ENCODE measurements around the gene DRC7. TPM values are rescaled to one million over a fixed set of nuclear protein-coding genes. Genes with fewer than 3 reads are reported as not detected.

Gene DRC7
- total and polyA plus RNA-seq, 10 donors = 0.03 to 2.1 (median 0.15) TPM; not detected in 4

- H3K27me3 ChIP-seq (replicated peaks in 1 of 7) = no peaks in the 10 kb centered on the region
- WGBS, 5 donors = 87 to 97% (median 92%) methylated on average over 10 to 13 of the region's 13 CpGs
- intact Hi-C loops (cut with DNase I; ENCODE audit: low total_unique reads) = no loop called here
- H3K27ac ChIP-seq = no peak overlapping the region
- TF ChIP-seq POLR2AphosphoS5 (IDR thresholded peaks at IDR 0.05) = peak in 1 of 3 donors; percentile 23
- no peak for TF ChIP-seq CTCF (IDR thresholded peaks at IDR 0.05 in 8 of 11, conservative IDR thresholded peaks at IDR 0.05 in 3 of 11)
- H3K36me3 ChIP-seq = peaks cover 0 to 75% (median 0%) of the 10 kb centered on the region in 6 donors
- DNase-seq = peak; percentile 66
- H3K4me3 ChIP-seq = no peak overlapping the region
- peaks cover 0 to 46% (median 2%) of the 10 kb centered on the region in 6 donors for H3K4me1 ChIP-seq
- H3K9me3 ChIP-seq = no peaks in the 10 kb centered on the region
These were observed 12.5 kb upstream of the DRC7 start for GRCh38 chr16:57681950-57682728.

- H3K36me3 ChIP-seq = peaks cover 0 to 67% (median 0%) of the 10 kb centered on the region in 6 donors
- H3K27me3 ChIP-seq (replicated peaks in 1 of 7) = no peaks in the 10 kb centered on the region
- TF ChIP-seq POLR2AphosphoS5 (IDR thresholded peaks at IDR 0.05) (no peak), CTCF (IDR thresholded peaks at IDR 0.05 in 8 of 11, conservative IDR thresholded peaks at IDR 0.05 in 3 of 11) (no peak), POLR2A (IDR thresholded peaks at IDR 0.05) (no peak)
- H3K4me3 ChIP-seq = no peak overlapping the region
- peaks cover 0 to 47% (median 2%) of the 10 kb centered on the region in 6 donors for H3K4me1 ChIP-seq
- peak overlapping the region in 2 of 8 donors; percentile 25 to 56 for H3K27ac ChIP-seq
- WGBS, 5 donors = 78 to 90% (median 88%) methylated on average over 11 of the region's 11 CpGs
- no peak for DNase-seq
- intact Hi-C loops (cut with DNase I; ENCODE audit: low total_unique reads) = no loop called here
- H3K9me3 ChIP-seq = no peaks in the 10 kb centered on the region
These were observed 11.6 kb upstream of the DRC7 start for GRCh38 chr16:57682809-57683635.

GRCh38 chr16:57683636-57684545, 10.7 kb upstream of the DRC7 start:
- Histone ChIP-seq H3K9me3 (no peaks in the 10 kb centered on the region), H3K27me3 (replicated peaks in 1 of 7) (no peaks in the 10 kb centered on the region), H3K4me3 (no peak overlapping the region), H3K4me1 (peaks cover 0 to 47% (median 2%) of the 10 kb centered on the region in 6 donors), H3K36me3 (peaks cover 0 to 65% (median 0%) of the 10 kb centered on the region in 6 donors), H3K27ac (peak overlapping the region in 2 of 8 donors; percentile 25 to 56)
- DNase-seq = peak; percentile 67
- 71 to 85% (median 78%) methylated on average over 14 to 18 of the region's 18 CpGs for WGBS, 5 donors
- intact Hi-C loops (cut with DNase I; ENCODE audit: low total_unique reads) = no loop called here
- TF ChIP-seq POLR2AphosphoS5 (IDR thresholded peaks at IDR 0.05) = no peak
- TF ChIP-seq POLR2A (IDR thresholded peaks at IDR 0.05) = no peak
- no peak for TF ChIP-seq CTCF (IDR thresholded peaks at IDR 0.05 in 8 of 11, conservative IDR thresholded peaks at IDR 0.05 in 3 of 11)

All from spleen (tissue), 11 donors.